C1 segment of cervical spinal cord (tissue), 14 donors: ENCODE results near the gene LYRM2.
A peak's percentile ranks its signal among the peaks of the same experiment; 100 is the strongest.

Experiments used
- DNase-seq, 14 donors: peaks; one replicate each; lab custom pipeline; 2025; lab: John Stamatoyannopoulos, UW

LYRM2 gene

GRCh38 chr6:89559487-89559886 lies 79.1 kb downstream of the LYRM2 start:
- no peak for DNase-seq

- DNase-seq, result no peak
Measured at GRCh38 chr6:89555806-89556205, 82.7 kb downstream of the LYRM2 start.

GRCh38 chr6:89555031-89555430 lies 83.5 kb downstream of the LYRM2 start:
- DNase-seq, result no peak

GRCh38 chr6:89554106-89554505 lies 84.4 kb downstream of the LYRM2 start:
- DNase-seq, result no peak

GRCh38 chr6:89553431-89553830 lies 85.1 kb downstream of the LYRM2 start:
- DNase-seq, result no peak

GRCh38 chr6:89547281-89547680 lies 91.3 kb downstream of the LYRM2 start:
- no peak for DNase-seq

- no peak for DNase-seq
Measured at GRCh38 chr6:89542866-89543265, 95.7 kb downstream of the LYRM2 start.

- DNase-seq, result no peak
Measured at GRCh38 chr6:89542081-89542857, 96.3 kb downstream of the LYRM2 start.

- DNase-seq, result no peak
Measured at GRCh38 chr6:89539779-89540178, 98.8 kb downstream of the LYRM2 start.

GRCh38 chr6:89536231-89536630 lies 102.3 kb downstream of the LYRM2 start:
- DNase-seq, result no peak

GRCh38 chr6:89530982-89531381 lies 107.6 kb downstream of the LYRM2 start:
- no peak for DNase-seq

- DNase-seq, result no peak
Measured at GRCh38 chr6:89528866-89529265, 109.7 kb downstream of the LYRM2 start.

GRCh38 chr6:89527634-89528033 lies 110.9 kb downstream of the LYRM2 start:
- DNase-seq, result no peak

GRCh38 chr6:89526563-89526869 lies 112.0 kb downstream of the LYRM2 start:
- DNase-seq, result no peak

GRCh38 chr6:89525786-89526562 lies 112.6 kb downstream of the LYRM2 start:
- peak in 1 of 14 donors; percentile 8 for DNase-seq

GRCh38 chr6:89522778-89523177 lies 115.8 kb downstream of the LYRM2 start:
- no peak for DNase-seq

GRCh38 chr6:89520736-89521135 lies 117.8 kb downstream of the LYRM2 start:
- no peak for DNase-seq

- DNase-seq, result no peak
Measured at GRCh38 chr6:89518352-89519055, 120.0 kb downstream of the LYRM2 start.
